CD4-positive, alpha-beta T cell treated with Interleukin-10 for 1 hour (primary cell): ENCODE measurements around the gene RTN4RL2.

Experiments used
- DNase-seq: peaks from one replicate; pipeline ENCODE4 v3.0.0-alpha.2; 2020

The RTN4RL2 gene

DNA sequence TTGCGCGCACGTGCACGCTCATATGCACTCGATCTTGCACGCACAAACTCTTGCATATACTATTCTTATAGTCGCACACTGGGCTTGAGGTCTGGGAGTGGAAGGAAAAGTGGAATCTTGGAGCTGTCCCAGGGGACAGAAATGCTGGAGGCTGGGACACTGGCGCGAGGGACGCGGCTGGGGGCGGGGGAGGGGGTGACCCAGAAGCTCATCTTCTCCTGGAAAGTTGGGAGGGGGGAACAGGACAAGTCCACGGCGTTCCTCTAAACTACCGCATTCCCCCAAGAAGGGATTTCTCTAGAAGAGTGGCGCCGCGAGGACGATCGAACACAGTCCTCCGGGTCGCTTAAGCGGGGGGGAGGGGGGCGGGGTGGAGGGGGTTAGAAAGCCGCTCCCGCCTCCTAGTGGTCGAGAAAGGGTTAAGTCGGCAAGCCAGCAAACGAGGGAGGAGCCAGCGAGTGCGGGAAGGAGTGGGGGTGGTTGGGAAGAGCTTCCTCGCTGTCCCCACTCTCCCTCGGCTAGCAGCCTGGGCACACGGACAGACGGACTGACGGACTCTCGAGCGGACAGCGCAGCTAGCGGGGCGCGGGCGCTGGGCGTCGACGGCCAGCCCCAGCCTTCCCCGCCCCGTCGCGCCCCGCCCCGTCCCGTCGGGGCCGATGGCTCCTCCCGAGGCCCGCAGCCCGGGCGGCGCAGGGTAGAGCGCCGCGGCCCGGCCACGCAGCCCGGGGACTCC lies at the start of gene RTN4RL2:
RTN4RL2 (plus strand) TSS at position 507 of the 736 bp plus-strand sequence. CDS start 338 bp downstream, outside the sequence.
- DNase-seq = peak; percentile 33

DNA sequence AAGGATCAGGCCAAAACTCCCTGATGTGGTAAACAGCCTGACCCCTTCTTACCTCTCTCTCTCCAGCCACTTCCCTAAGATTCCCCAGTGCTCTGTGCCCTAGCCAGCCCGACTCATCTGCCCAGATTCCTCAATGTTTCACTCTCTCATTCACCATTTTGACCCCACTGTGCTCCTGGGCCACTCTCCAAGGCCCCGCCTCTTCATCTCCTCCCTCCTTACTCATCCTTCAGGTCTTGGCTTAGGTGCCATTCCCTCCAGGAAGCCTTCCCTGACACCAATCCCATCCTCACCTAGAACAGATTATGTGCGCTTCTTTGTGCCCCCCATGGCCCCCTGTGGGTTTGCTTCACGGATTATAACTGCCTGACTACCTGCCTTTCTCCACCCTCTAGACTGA lies 46.6 kb upstream of the RTN4RL2 start:
- DNase-seq = no peak

GRCh38 chr11:57414612-57415212 lies 45.6 kb upstream of the RTN4RL2 start:
- no peak for DNase-seq

DNA sequence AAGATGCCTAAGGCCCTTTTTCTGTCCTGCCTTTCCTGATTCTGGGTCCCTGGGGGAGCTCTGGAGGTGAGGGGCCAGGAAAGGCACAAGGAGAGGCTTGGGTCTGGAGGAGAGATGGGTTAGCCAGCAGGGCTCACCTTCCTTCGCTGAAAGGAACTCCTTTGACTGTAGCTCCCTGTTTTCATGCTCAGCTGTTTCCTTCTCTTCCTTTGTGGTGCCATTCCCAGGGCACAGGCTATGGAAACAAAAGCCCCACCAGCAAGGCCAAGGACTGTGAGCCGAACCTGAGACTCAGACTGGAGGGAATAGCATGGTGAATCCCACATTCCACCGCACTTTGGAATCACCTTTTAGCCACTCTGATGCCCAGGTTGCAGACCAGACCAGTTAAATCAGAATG lies 43.9 kb upstream of the RTN4RL2 start:
- DNase-seq = no peak

GRCh38 chr11:57417056-57417455 lies 43.3 kb upstream of the RTN4RL2 start:
- no peak for DNase-seq

GRCh38 chr11:57418131-57418530 lies 42.2 kb upstream of the RTN4RL2 start:
- DNase-seq = no peak

DNA sequence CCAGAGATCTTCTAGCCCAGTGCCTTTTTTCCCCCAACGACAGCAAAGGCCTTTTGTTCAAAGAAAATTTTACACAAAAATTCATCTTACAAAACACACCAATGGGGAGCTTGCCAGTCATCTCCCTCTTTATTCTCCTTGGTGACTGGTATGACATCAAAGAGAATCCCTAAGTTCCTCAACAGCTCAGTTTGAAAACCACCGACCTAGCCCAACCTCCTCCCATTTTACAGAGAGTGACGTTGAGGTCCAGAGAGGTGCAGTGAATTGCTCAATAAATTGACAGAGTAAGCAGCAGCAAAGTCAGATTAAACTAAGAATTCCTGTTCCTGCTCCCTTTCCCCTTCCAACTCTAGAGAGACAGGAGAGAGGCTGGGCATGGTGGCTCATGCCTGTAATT lies 41.2 kb upstream of the RTN4RL2 start:
- no peak for DNase-seq

- DNase-seq = no peak
Observed at GRCh38 chr11:57421066-57421465, 39.3 kb upstream of the RTN4RL2 start.

GRCh38 chr11:57421805-57422204 lies 38.5 kb upstream of the RTN4RL2 start:
- no peak for DNase-seq

DNA sequence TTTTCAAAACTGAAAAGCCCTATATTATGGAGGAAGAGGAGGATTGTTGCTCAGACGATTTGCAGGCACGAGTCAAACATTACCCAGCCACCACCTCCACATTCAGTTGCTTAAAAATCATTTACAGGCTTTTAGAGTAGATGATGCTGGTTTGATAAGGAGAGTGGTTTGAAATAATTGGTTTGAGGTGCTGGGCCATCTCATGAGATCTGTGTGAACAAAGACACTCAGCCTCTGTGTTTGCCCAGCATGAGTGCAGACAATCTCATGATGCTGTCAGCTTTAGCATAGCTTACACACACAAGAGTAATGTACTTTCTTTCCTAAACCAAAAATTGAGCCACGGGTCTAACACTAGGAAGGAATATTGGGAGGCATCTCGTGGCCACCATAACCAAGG lies 37.7 kb upstream of the RTN4RL2 start:
- DNase-seq = no peak

GRCh38 chr11:57424137-57424791 lies 36.1 kb upstream of the RTN4RL2 start:
- no peak for DNase-seq

DNA sequence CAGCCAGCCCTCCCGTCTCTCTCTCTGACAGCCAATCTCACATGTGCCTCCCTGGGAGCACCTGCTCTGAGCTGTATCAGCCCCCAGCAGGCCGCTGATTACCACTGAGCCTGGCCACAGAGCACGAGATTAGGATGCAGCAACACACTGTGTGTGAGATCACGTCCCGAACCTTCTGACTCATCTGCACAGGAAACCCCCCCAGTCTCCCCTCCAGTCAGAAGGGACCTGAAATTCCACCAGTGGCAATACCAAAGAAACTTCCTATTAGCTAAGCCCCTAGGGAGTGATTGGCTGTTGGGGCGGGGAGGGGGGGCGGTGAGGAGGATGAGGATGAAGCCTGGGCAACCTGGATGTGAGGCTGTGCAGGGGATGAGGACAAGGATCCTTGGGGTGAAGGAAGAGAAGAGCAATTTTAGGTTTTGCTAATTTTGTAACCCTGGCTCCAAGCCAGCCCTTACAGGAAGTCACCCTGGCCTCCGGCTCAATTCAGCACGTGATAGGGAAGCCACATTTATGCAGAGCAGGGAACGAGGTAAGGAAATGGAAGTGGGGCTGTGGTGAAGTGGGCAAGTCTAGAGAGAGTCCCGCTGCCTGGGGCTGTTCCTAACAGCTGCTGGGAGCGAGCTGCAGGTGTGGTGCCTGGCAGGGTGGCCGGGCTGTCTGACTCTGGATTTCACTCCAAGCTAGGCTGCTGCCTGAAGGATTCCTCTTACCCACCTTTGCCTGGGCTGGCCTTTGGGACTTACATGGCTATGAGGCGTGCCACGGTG lies 35.4 kb upstream of the RTN4RL2 start:
- DNase-seq = peak; percentile 83

- no peak for DNase-seq
Observed at GRCh38 chr11:57425565-57426438, 34.5 kb upstream of the RTN4RL2 start.

DNA sequence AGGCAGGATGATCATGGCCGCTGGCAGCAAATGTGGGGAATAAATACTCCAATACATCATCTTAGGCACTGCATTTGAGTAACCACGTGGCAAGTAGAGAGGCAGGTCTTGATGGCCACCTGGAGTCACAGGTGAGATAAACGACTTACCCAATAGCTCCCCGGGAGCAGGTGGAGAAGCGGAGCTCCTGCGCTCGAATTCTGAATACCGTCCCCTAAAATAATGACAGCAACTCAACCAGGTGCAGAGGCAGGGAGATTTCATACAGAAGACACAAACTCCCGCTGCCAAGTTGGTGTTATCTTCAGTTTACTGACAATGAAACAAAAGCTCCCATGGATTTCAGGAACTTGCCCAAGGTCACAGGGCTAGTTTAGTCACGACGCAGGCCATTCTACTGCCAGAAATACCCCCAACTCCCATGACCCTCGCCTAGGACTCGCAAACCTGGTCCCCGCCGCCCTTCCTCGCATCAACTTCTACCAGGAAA lies 33.8 kb upstream of the RTN4RL2 start:
- no peak for DNase-seq

GRCh38 chr11:57426929-57427726 lies 33.2 kb upstream of the RTN4RL2 start, which contains the start of gene SLC43A3:
SLC43A3 (minus strand) TSS chr11:57427121; CDS start chr11:57426172, 949 bp downstream.
- peak; percentile 67 for DNase-seq

DNA sequence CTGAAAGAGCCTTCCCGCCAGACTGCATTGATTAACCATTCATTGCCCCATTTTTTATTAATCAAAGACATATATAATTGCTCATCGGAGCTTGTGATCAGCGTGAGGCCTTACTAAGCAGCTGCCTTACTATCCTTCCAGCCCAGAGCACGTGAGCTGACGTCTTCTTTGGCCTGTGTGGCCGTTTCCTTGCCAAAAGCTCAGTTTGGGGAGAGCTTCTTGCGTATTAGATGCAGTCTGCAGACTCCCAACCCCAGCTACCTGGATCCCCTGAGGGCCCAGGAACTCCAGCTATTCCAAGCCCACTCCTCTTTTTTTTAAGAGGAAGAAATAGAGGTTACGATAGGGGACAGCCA lies 32.6 kb upstream of the RTN4RL2 start:
- no peak for DNase-seq

DNA sequence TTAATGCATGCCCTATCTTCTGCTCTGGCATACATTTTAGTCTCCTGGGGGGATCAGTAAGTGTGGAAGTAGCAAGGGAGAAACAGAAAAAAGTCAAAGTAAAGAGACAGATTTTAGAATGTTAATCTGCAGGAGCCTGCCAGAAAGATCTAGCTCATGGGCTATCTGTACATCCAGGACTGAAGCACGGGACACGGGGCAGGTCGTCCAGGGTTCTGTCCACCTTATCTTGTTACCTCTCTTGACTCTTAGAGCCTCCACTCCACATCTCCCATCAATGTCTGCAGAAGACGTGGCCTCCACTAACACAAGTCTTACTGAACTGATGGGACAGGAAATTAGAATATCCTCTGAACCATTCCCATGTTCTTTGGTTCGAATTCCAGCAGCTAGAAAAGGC lies 31.7 kb upstream of the RTN4RL2 start:
- no peak for DNase-seq

- no peak for DNase-seq
Observed at GRCh38 chr11:57429946-57430345, 30.4 kb upstream of the RTN4RL2 start.

DNA sequence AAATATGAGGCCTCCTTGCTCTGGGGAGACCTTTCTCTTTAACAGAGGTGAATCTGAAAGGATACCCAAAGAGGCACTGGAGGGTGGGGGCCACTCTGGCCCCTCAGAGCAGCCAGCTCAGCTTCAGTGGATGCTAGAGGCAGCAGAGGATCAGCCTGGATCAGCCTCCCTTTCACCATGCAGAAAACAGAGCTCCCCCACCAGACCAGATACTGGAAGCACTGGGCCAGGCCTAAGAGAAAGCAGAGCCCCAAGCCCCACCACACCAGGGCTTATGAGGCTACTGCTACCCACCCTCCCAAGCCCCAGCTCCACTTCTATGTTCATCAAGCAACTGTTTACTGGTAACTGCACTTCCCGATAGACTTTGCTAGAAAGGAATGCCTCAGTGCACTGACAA lies 29.4 kb upstream of the RTN4RL2 start:
- no peak for DNase-seq

DNA sequence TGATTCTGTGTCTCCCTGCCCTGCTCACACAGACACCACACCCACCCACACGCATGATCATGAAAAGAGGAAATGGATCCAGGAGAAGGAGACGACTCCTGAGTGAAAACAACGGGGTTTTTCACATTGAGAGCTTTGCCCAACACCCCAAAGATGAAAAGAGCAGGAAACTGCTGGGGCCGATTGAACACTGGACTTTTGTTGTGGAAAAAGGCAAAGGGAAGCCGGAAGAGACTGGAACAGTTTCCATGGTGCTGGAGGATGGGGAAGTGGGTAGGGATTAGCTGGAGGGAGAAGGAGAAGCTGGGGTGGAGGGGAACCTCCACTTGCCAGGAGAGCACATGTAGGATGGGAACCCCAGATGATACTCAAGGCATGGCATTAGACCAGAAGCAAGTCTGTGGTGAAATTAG lies 28.2 kb upstream of the RTN4RL2 start:
- no peak for DNase-seq

- DNase-seq = no peak
Observed at GRCh38 chr11:57432714-57433163, 27.6 kb upstream of the RTN4RL2 start.
